NCI-H82 treated with DMSO at 0.1 percent for 48 hours (cell line): ENCODE measurements around the gene BRWD1.

Experiments used
- DNase-seq: peaks from one replicate; lab custom pipeline; 2025; ENCODE audit not compliant: unreplicated experiment; lab: John Stamatoyannopoulos, UW

The BRWD1 gene

GRCh38 chr21:39330001-39330400 lies 16.6 kb upstream of the BRWD1 start:
- no peak for DNase-seq

- no peak for DNase-seq
These were observed 14.3 kb upstream of the BRWD1 start for GRCh38 chr21:39327727-39328126.

- no peak for DNase-seq
These were observed 13.3 kb upstream of the BRWD1 start for GRCh38 chr21:39326607-39327307.

- DNase-seq, result no peak
These were observed 12.0 kb upstream of the BRWD1 start for GRCh38 chr21:39325458-39325857.

GRCh38 chr21:39321424-39321823 lies 8.0 kb upstream of the BRWD1 start:
- no peak for DNase-seq

GRCh38 chr21:39319814-39320332 lies 6.4 kb upstream of the BRWD1 start:
- no peak for DNase-seq

GRCh38 chr21:39319251-39319756 lies 5.9 kb upstream of the BRWD1 start:
- no peak for DNase-seq

GRCh38 chr21:39318091-39318959 lies 4.9 kb upstream of the BRWD1 start:
- DNase-seq, result no peak

GRCh38 chr21:39317134-39318090 lies 4.0 kb upstream of the BRWD1 start:
- peak; percentile 15 for DNase-seq

- DNase-seq, result no peak
These were observed 3.3 kb upstream of the BRWD1 start for GRCh38 chr21:39316729-39317128.

- DNase-seq, result no peak
These were observed 2.4 kb upstream of the BRWD1 start for GRCh38 chr21:39315603-39316445.

GRCh38 chr21:39314143-39315027 lies 953 bp upstream of the BRWD1 start:
- peak; percentile 35 for DNase-seq

- no peak for DNase-seq
These were observed 326 bp downstream of the BRWD1 start for GRCh38 chr21:39313042-39313570.

GRCh38 chr21:39312112-39313041 lies 1.1 kb downstream of the BRWD1 start:
- DNase-seq, result peak; percentile 72

- DNase-seq, result no peak
These were observed 2.3 kb downstream of the BRWD1 start for GRCh38 chr21:39311164-39311563.

GRCh38 chr21:39307466-39307865 lies 6.0 kb downstream of the BRWD1 start:
- DNase-seq, result peak; percentile 17

GRCh38 chr21:39300587-39300986 lies 12.8 kb downstream of the BRWD1 start:
- no peak for DNase-seq

GRCh38 chr21:39296891-39297290 lies 16.5 kb downstream of the BRWD1 start:
- no peak for DNase-seq
